Measurements from ENCODE around the gene HSF5.

HSF5 gene

GRCh38 chr17:58525239-58525638, 37.0 kb upstream of the HSF5 start:
- Mint-ChIP-seq H3K36me3 (no peaks in the 10 kb centered on the region), H3K27me3 (no peaks in the 10 kb centered on the region), H3K4me1 (peaks cover 8% of the 10 kb centered on the region), H3K4me3 (no peak overlapping the region), H3K27ac (no peak overlapping the region), H3K9me3 (no peaks in the 10 kb centered on the region)
- no peak for ATAC-seq

- ATAC-seq = no peak
- H3K27me3 Mint-ChIP-seq = no peaks in the 10 kb centered on the region
- H3K4me1 Mint-ChIP-seq = peaks cover 8% of the 10 kb centered on the region
- H3K36me3 Mint-ChIP-seq = no peaks in the 10 kb centered on the region
- no peak overlapping the region for H3K27ac Mint-ChIP-seq
- no peaks in the 10 kb centered on the region for H3K9me3 Mint-ChIP-seq
- H3K4me3 Mint-ChIP-seq = no peak overlapping the region
Measured at GRCh38 chr17:58521680-58522079, 33.5 kb upstream of the HSF5 start.

DNA sequence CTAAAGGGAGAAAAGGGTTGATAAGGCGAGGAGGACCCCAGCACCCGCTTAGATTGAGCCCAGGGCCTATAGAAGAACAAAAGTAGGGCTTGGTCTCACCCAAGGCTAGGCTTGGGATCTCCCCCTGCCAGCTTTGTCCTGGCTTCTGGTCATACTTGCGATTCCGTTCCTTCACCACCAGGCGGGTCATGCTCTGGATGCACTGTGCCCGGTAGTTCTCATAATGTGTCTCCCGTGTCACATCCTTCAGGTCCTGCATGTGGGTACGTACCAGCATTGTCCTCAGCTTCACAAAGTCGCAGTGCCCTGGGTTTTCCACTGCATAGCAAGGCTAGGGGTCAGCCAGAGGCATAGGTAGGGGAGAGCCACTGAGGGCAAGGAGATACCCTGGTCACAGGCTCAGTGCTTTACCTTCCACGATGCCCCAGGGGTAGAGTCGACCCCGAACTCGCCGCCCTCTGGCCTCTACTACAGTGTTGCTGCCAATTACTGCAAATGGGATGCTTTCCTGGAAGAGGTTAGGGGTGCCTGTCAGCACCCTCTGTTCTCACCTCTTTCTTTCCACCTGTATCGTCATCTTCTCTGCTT, 32.7 kb upstream of the HSF5 start:
- Mint-ChIP-seq H3K9me3 (no peaks in the 10 kb centered on the region), H3K27me3 (no peaks in the 10 kb centered on the region), H3K27ac (no peak overlapping the region), H3K4me1 (peaks cover 13% of the 10 kb centered on the region), H3K36me3 (no peaks in the 10 kb centered on the region), H3K4me3 (no peak overlapping the region)
- ATAC-seq = no peak

DNA sequence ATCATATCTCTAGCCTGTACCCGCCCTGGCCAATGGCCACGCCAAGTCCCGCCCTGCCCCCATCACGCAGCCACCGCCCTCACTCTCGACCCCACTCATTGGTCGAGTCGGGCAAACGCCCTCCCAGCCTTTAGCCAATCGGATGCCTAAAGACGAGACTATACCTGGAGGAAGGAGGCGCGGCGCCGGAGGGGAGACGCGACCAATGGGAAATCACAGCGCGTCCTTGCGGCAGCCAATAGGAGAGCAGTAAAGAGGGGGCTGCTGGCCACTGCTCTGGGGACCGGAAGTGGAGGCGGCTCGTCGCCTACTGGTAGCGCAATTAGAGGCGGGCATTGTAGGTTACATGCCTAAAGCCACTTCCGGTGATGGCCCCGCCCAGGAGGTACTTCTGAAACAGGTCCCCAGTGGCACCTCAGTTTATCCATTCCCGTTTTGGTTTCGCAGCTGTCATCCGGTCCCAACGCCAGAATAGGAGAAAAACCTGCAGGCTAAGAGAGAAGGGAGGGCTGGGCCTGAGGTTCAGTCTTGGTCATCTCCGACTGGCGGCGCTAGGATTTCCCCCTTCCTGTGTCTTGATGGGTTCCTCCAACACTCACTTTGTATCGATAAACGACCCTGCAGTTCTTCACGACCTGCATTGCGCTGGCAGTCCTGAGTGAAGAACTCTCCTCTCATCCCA, 29.9 kb upstream of the HSF5 start:
- Mint-ChIP-seq H3K27me3 (no peaks in the 10 kb centered on the region), H3K4me3 (peak overlapping the region; percentile 74), H3K36me3 (peaks cover 7% of the 10 kb centered on the region), H3K9me3 (no peaks in the 10 kb centered on the region), H3K27ac (peak overlapping the region; percentile 70), H3K4me1 (peaks cover 35% of the 10 kb centered on the region)
- ATAC-seq = peak; percentile 94

GRCh38 chr17:58517378-58517927, 29.2 kb upstream of the HSF5 start:
- Mint-ChIP-seq H3K4me3 (peak overlapping the region; percentile 74), H3K27me3 (no peaks in the 10 kb centered on the region), H3K36me3 (peaks cover 13% of the 10 kb centered on the region), H3K9me3 (no peaks in the 10 kb centered on the region), H3K27ac (peak overlapping the region; percentile 70), H3K4me1 (peaks cover 41% of the 10 kb centered on the region)
- no peak for ATAC-seq

- Mint-ChIP-seq H3K36me3 (peaks cover 18% of the 10 kb centered on the region), H3K9me3 (no peaks in the 10 kb centered on the region), H3K4me1 (peaks cover 47% of the 10 kb centered on the region), H3K4me3 (peak overlapping the region; percentile 74), H3K27me3 (no peaks in the 10 kb centered on the region), H3K27ac (peak overlapping the region; percentile 70)
- no peak for ATAC-seq
Measured at GRCh38 chr17:58516644-58517377, 28.6 kb upstream of the HSF5 start.

- peaks cover 63% of the 10 kb centered on the region for H3K4me1 Mint-ChIP-seq
Measured at GRCh38 chr17:58515286-58515685, 27.1 kb upstream of the HSF5 start.

GRCh38 chr17:58514770-58515157, 26.6 kb upstream of the HSF5 start:
- H3K36me3 Mint-ChIP-seq = peaks cover 39% of the 10 kb centered on the region
- peak overlapping the region; percentile 70 for H3K27ac Mint-ChIP-seq
- peaks cover 68% of the 10 kb centered on the region for H3K4me1 Mint-ChIP-seq
- no peak for ATAC-seq
- no peaks in the 10 kb centered on the region for H3K27me3 Mint-ChIP-seq
- no peaks in the 10 kb centered on the region for H3K9me3 Mint-ChIP-seq
- peak overlapping the region; percentile 77 for H3K4me3 Mint-ChIP-seq

More at GRCh38 chr17:58515286-58515685, 27.1 kb upstream of the HSF5 start:
- no peaks in the 10 kb centered on the region for H3K9me3 Mint-ChIP-seq
- peak overlapping the region; percentile 70 for H3K27ac Mint-ChIP-seq
- H3K4me3 Mint-ChIP-seq = peak overlapping the region; percentile 77
- H3K27me3 Mint-ChIP-seq = no peaks in the 10 kb centered on the region
- peaks cover 34% of the 10 kb centered on the region for H3K36me3 Mint-ChIP-seq
- ATAC-seq = no peak

- Mint-ChIP-seq H3K36me3 (peaks cover 43% of the 10 kb centered on the region), H3K27me3 (no peaks in the 10 kb centered on the region), H3K27ac (peak within 1 kb of the TSS; percentile 84), H3K4me1 (peaks cover 70% of the 10 kb centered on the region), H3K4me3 (peak within 1 kb of the TSS; percentile 84), H3K9me3 (no peaks in the 10 kb centered on the region)
- peak; percentile 31 for ATAC-seq
Measured at GRCh38 chr17:58513965-58514769, 26.0 kb upstream of the HSF5 start, which contains the start of gene MTMR4. TSS of gene MTMR4 (minus strand) at chr17:58514638. CDS start at chr17:58514407, 231 bp downstream.

- H3K4me1 Mint-ChIP-seq = peaks cover 72% of the 10 kb centered on the region
- no peaks in the 10 kb centered on the region for H3K9me3 Mint-ChIP-seq
- peak overlapping the region; percentile 84 for H3K4me3 Mint-ChIP-seq
- peak overlapping the region; percentile 84 for H3K27ac Mint-ChIP-seq
- H3K36me3 Mint-ChIP-seq = peaks cover 50% of the 10 kb centered on the region
- ATAC-seq = no peak
- no peaks in the 10 kb centered on the region for H3K27me3 Mint-ChIP-seq
Measured at GRCh38 chr17:58513267-58513964, 25.2 kb upstream of the HSF5 start.

DNA sequence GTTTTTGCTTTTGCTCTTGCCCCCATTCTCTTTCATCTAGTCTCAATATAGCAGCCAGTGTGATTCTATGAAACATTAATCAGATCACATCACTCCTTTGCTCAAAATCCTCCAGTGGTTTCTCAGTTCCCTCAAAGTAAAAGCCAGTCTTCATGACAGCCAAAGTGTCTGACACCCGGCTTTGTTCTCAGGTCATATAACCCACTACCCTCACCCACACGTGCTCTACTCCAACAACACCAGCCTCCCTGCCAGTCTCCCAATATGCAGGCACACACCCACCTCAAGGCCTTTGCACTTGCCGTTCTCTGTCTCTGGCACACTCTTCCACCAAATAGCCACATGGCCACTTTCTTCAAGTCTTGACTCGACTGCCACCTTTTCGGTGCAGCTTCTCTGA, 21.9 kb upstream of the HSF5 start:
- Mint-ChIP-seq H3K9me3 (no peaks in the 10 kb centered on the region), H3K27ac (peak overlapping the region; percentile 20), H3K4me1 (peaks cover 71% of the 10 kb centered on the region), H3K4me3 (peak overlapping the region; percentile 37), H3K36me3 (peaks cover 76% of the 10 kb centered on the region), H3K27me3 (no peaks in the 10 kb centered on the region)
- ATAC-seq = no peak

- no peaks in the 10 kb centered on the region for H3K27me3 Mint-ChIP-seq
- peak overlapping the region; percentile 66 for H3K27ac Mint-ChIP-seq
- peaks cover 78% of the 10 kb centered on the region for H3K4me1 Mint-ChIP-seq
- H3K9me3 Mint-ChIP-seq = no peaks in the 10 kb centered on the region
- H3K36me3 Mint-ChIP-seq = peaks cover 88% of the 10 kb centered on the region
- no peak for ATAC-seq
- H3K4me3 Mint-ChIP-seq = no peak overlapping the region
Measured at GRCh38 chr17:58508341-58509067, 20.3 kb upstream of the HSF5 start.

GRCh38 chr17:58507123-58507634, 19.0 kb upstream of the HSF5 start:
- Mint-ChIP-seq H3K36me3 (peaks cover 88% of the 10 kb centered on the region), H3K4me1 (peaks cover 64% of the 10 kb centered on the region)
- ATAC-seq = no peak

More at GRCh38 chr17:58507123-58507634, 19.0 kb upstream of the HSF5 start:
- Mint-ChIP-seq H3K27me3 (no peaks in the 10 kb centered on the region), H3K9me3 (no peaks in the 10 kb centered on the region), H3K4me3 (no peak overlapping the region), H3K27ac (peak overlapping the region; percentile 66)

All from stimulated activated memory B cell treated with anti-CD40 and anti-IgM and Interleukin-4, amounts not matched to agents 10 μg/mL and 1 μg/mL and 100 μg/mL, for 72 hours (primary cell).